Measurements from ENCODE around the gene WDR3. TPM values are rescaled to one million over a fixed set of nuclear protein-coding genes. Genes with fewer than 3 reads are reported as not detected.

Gene WDR3
- total and polyA plus RNA-seq, 10 of the 15 experiments (the other 5 are each of a cell fraction or from before 2014, with no cell fraction given), result 24.0 to 66.5 (median 42.9) TPM

DNA sequence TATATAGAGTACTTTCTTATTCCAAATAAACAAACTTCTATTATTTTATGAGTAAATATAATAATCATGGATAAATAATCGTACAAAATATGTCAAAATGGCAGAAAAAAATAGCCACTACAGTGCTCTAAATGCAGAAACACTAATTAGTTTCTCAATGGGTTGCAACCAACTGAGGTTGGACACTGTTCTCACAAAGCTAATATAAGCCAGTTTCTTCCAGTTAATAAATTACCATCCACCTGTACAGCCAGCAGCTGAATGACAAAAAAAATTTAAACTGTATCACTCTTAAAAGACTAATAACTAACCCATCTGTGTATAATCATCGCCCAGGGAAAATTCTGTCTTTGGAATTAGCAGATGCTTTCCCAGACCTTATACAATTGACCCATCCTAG, 37.0 kb upstream of the WDR3 start:
- ATAC-seq (no peak), FAIRE-seq (no peak), DNase-seq (ENCODE audit: low read depth, low spot score) (no peak)
- Histone ChIP-seq H3K36me3 (ENCODE audit: control insufficient read depth in 2 of 2, insufficient read depth in 2 of 2, low read length in 1 of 2) (no peaks in the 10 kb centered on the region; a peak in 1 of 4 replicates), H4K20me1 (ENCODE audit: control insufficient read depth, insufficient read depth) (no peaks in the 10 kb centered on the region), H3K9ac (ENCODE audit: control insufficient read depth, insufficient read depth, low read length) (no peak overlapping the region), H3K79me2 (ENCODE audit: control insufficient read depth, insufficient read depth, low read length) (no peaks in the 10 kb centered on the region), H2AFZ (ENCODE audit: control insufficient read depth, low read depth, low read length) (no peak overlapping the region), H3K27me3 (replicated peaks in 1 of 2; ENCODE audit: control insufficient read depth in 2 of 2, insufficient read depth in 2 of 2, low read length in 1 of 2) (no peaks in the 10 kb centered on the region), H3K4me1 (ENCODE audit: control insufficient read depth, insufficient read depth, low read length) (no peaks in the 10 kb centered on the region), H3K4me3 (no peak overlapping the region), H3K4me2 (ENCODE audit: control insufficient read depth, insufficient read depth) (no peak overlapping the region), H3K27ac (ENCODE audit: control insufficient read depth, insufficient read depth) (no peak overlapping the region), H3K9me3 (replicated peaks; ENCODE audit: control insufficient read depth, insufficient read depth, low read length) (no peaks in the 10 kb centered on the region)
- SMC1A ChIA-PET (ENCODE audit: uncharacterized antibody, unreplicated experiment), result interaction anchor here (2.0 kb wide), 1 partner anchor 10 kb away, joined by 4 read pairs; no protein-coding TSS in a partner anchor
- intact Hi-C loops (cut with micrococcal nuclease; ENCODE audit: unreplicated experiment) (no loop called here), in situ Hi-C loops (cut with MboI) (loop anchor here (10.0 kb wide), 1 partner anchor 358 kb away; no protein-coding TSS in a partner anchor)
- WGBS (ENCODE audit: insufficient coverage, insufficient replicate concordance, low lambda C conversion rate, missing lambda C conversion rate), result 69% methylated on average over 2 of the region's 2 CpGs
- RAD21 ChIA-PET (ENCODE audit: unreplicated experiment), result no interaction called here
- POLR2A ChIA-PET, result no interaction called here
- CTCF ChIA-PET, result interaction anchor here (0.7 to 6.9 kb wide), 4 partner anchors 14 to 358 kb away, joined by 3 to 54 read pairs (median 5); no protein-coding TSS in a partner anchor
- TF ChIP-seq NR2C2 (IDR thresholded peaks at IDR 0.05; ENCODE audit: borderline replicate concordance, control insufficient read depth, insufficient read length, low read depth), result no peak
- TF ChIP-seq MEF2A (IDR thresholded peaks at IDR 0.05; ENCODE audit: insufficient read depth, low read depth, low read length), result no peak
- no peak for TF ChIP-seq POLR2AphosphoS5 (IDR thresholded peaks at IDR 0.05; ENCODE audit: low read length)
- no peak for TF ChIP-seq GATAD2B (conservative IDR thresholded peaks at IDR 0.05; ENCODE audit: low read depth)
- no peak for TF ChIP-seq SRF (IDR thresholded peaks at IDR 0.05; ENCODE audit: low read depth in 2 of 2, low read length in 2 of 2)
- TF ChIP-seq HCFC1 (IDR thresholded peaks at IDR 0.05; ENCODE audit: low read length), result no peak
- no peak for TF ChIP-seq IRF4 (IDR thresholded peaks at IDR 0.05; ENCODE audit: low read depth, low read length)
- no peak for TF ChIP-seq BRCA1 (IDR thresholded peaks at IDR 0.05; ENCODE audit: low read depth, low read length)
- no peak for TF ChIP-seq CREB1 (IDR thresholded peaks at IDR 0.05; ENCODE audit: low read depth)
- TF ChIP-seq EED (IDR thresholded peaks at IDR 0.05; ENCODE audit: low read depth), result no peak
- no TSS peak for BruUV-seq (replicated peaks)
